K562 (cell line): ENCODE measurements around the gene EPB41L3. TPM values are rescaled to one million over a fixed set of nuclear protein-coding genes. Genes with fewer than 3 reads are reported as not detected.

Experiments
- ATAC-seq: fragments of 200-7000 bp; cut with Tn5 transposase; 3 replicates; pipeline ENCODE4 v1.9.1; 2020; ENCODE audit warnings: moderate library complexity
- BruUV-seq: library from RNA; stranded (reverse); fragments of 400-500 nt; replicated peaks from 2 replicates; lab custom pipeline; 2021; lab: Mats Ljungman, UMichigan
- CTCF ChIA-PET: fragments of 300-600 bp; formaldehyde crosslinking; extraction: SDS; loops from one replicate; lab custom pipeline; 2021; ENCODE audit warnings: low intra/inter-chr PET ratio; lab: Yijun Ruan, JAX
- POLR2A ChIA-PET: fragments of 300-600, 350-650 bp; sonication (Branson Sonifier 250); formaldehyde crosslinking; extraction: SDS; loops from one replicate; lab custom pipeline; 2021; ENCODE audit warnings: antibody characterized with exemption, inconsistent platforms; lab: Yijun Ruan, JAX
- DNase-seq, 4 experiments: peaks; one replicate each; pipeline versions ENCODE4 v3.0.0 to v3.0.0-alpha.2; 2011 to 2018; ENCODE audit warnings: low spot score in 3 of 4, mixed read lengths in 3 of 4; ENCODE audit errors: extremely low read depth in 1 of 4
- FAIRE-seq: peaks from 2 replicates; lab custom pipeline; 2011; peaks lifted over from hg19 to GRCh38; lab: Jason Lieb, UNC
- H2AFZ ChIP-seq: 2 replicates; pipeline ENCODE4 v1.6.0; 2011; ENCODE audit warnings: low read depth, low read length, control low read depth, inconsistent platforms
- H3K27ac ChIP-seq: fragments of 200-600 bp; 3 replicates; pipeline ENCODE4 v1.8.0; 2011; ENCODE audit warnings: low read depth, mild to moderate bottlenecking, control low read depth, inconsistent platforms, low read length, moderate library complexity, mixed read lengths; ENCODE audit errors: extremely low read depth
- H3K27me3 ChIP-seq, 2 experiments: fragments of 300-600 bp in 1 of 2; 2 replicates in 1 of 2; 3 replicates in 1 of 2; pipeline versions ENCODE4 v1.6.0 to v1.8.0; 2011; ENCODE audit warnings: inconsistent platforms in 2 of 2, low read length in 2 of 2, mild to moderate bottlenecking in 1 of 2, mixed read lengths in 1 of 2, moderate library complexity in 1 of 2; ENCODE audit not compliant: control insufficient read depth in 2 of 2, insufficient read depth in 2 of 2
- H3K36me3 ChIP-seq: fragments of 300-600 bp; 3 replicates; pipeline ENCODE4 v1.8.0; 2011; ENCODE audit warnings: mild to moderate bottlenecking, low read length, inconsistent platforms; ENCODE audit not compliant: control insufficient read depth, insufficient read depth
- H3K4me1 ChIP-seq, 2 experiments: fragments of 200-600 bp in 1 of 2; replicated peaks in 1 of 2; 2 replicates in 1 of 2; 3 replicates in 1 of 2; pipeline versions ENCODE4 v1.5.1 to v1.8.0; 2011; ENCODE audit warnings: inconsistent platforms in 2 of 2, low read length in 2 of 2, mild to moderate bottlenecking in 1 of 2, mixed read lengths in 1 of 2, moderate library complexity in 1 of 2; ENCODE audit not compliant: control insufficient read depth in 2 of 2, insufficient read depth in 2 of 2
- H3K4me2 ChIP-seq: 2 replicates; pipeline ENCODE4 v1.6.1; 2011; ENCODE audit warnings: low read length, control low read depth, inconsistent platforms, mixed read lengths; ENCODE audit not compliant: insufficient read depth
- H3K4me3 ChIP-seq: fragments of 200-600 bp; sonication (generic), shearing (Covaris generic); 2 replicates; pipeline ENCODE4 v1.5.1; 2016; ENCODE audit warnings: control low read depth, inconsistent platforms
- H3K79me2 ChIP-seq: fragments of 200-600 bp; 3 replicates; pipeline ENCODE4 v1.8.0; 2011; ENCODE audit warnings: low read length, inconsistent platforms; ENCODE audit not compliant: control insufficient read depth, insufficient read depth
- H3K9ac ChIP-seq, 2 experiments: 2 replicates each; pipeline versions ENCODE4 v1.6.0 to v1.6.1; 2011; ENCODE audit warnings: low read depth in 2 of 2, low read length in 2 of 2, control low read depth in 1 of 2, inconsistent platforms in 1 of 2, mild to moderate bottlenecking in 1 of 2, mixed read lengths in 1 of 2; ENCODE audit not compliant: insufficient read depth in 1 of 2
- H3K9me1 ChIP-seq: one replicate; pipeline ENCODE4 v1.6.0; 2011; ENCODE audit warnings: inconsistent platforms, mild to moderate bottlenecking, low read length, moderate library complexity; ENCODE audit not compliant: control insufficient read depth, insufficient read depth
- H3K9me3 ChIP-seq: replicated peaks from 2 replicates; pipeline ENCODE4 v1.5.1; 2011; ENCODE audit warnings: low read depth, low read length, inconsistent platforms; ENCODE audit not compliant: control insufficient read depth, insufficient read depth
- H4K20me1 ChIP-seq: replicated peaks from 2 replicates; pipeline ENCODE4 v1.6.1; 2011; ENCODE audit warnings: low read length, inconsistent platforms, mixed read lengths; ENCODE audit not compliant: control insufficient read depth, insufficient read depth
- DACH1 ChIP-seq: fragments of 450-650 bp; IDR thresholded peaks from 2 replicates; pipeline ENCODE4 v1.6.1; 2018; ENCODE audit not compliant: partially characterized antibody
- LCOR ChIP-seq: sonication (generic); formaldehyde crosslinking; IDR thresholded peaks from 2 replicates; pipeline ENCODE4 v1.8.0; 2022; ENCODE audit warnings: mild to moderate bottlenecking, missing genetic modification reagents
- MEF2D ChIP-seq: conservative IDR thresholded peaks from 2 replicates; pipeline ENCODE4 v1.6.1; 2016; ENCODE audit warnings: low read depth, missing genetic modification characterization, missing compliant biosample characterization
- MLX ChIP-seq, 2 experiments: fragments of 450-650 bp in 1 of 2; sonication (generic) in 1 of 2; formaldehyde crosslinking; conservative IDR thresholded peaks; 2 replicates each; pipeline versions ENCODE4 v1.4.0 to v1.8.1; 2020 to 2022; ENCODE audit warnings: mild to moderate bottlenecking in 1 of 2, missing genetic modification reagents in 1 of 2
- PKNOX1 ChIP-seq: fragments of 450-650 bp; IDR thresholded peaks from 2 replicates; pipeline ENCODE4 v1.6.1; 2016
- RB1 ChIP-seq: fragments of 450-650 bp; IDR thresholded peaks from 2 replicates; pipeline ENCODE4 v1.6.1; 2017; ENCODE audit warnings: low read depth, mild to moderate bottlenecking
- SMC3 ChIP-seq: conservative IDR thresholded peaks from 2 replicates; pipeline ENCODE4 v1.6.1; 2011; ENCODE audit warnings: low read depth, low read length, improper control_type of control experiment; ENCODE audit not compliant: insufficient read depth
- ZBTB40 ChIP-seq, 2 experiments: fragments of 450-650 bp in 1 of 2; sonication (generic) in 1 of 2; formaldehyde crosslinking in 1 of 2; IDR thresholded peaks; 2 replicates each; pipeline versions ENCODE4 v1.7.1 to v1.9.0; 2016 to 2022; ENCODE audit warnings: inconsistent platforms in 1 of 2, mild to moderate bottlenecking in 1 of 2, missing genetic modification reagents in 1 of 2
- ZNF253 ChIP-seq: fragments of 250-450 bp; sonication (Bioruptor Pico); conservative IDR thresholded peaks from 2 replicates; pipeline ENCODE4 v1.6.1; 2021; ENCODE audit warnings: mild to moderate bottlenecking
- WGBS: fragments of 100-300 bp; shearing (Covaris generic); methylation state at CpG from one replicate; pipeline ENCODE4 v1.1.6; 2016; ENCODE audit warnings: low coverage, mixed read lengths; ENCODE audit not compliant: insufficient coverage; ENCODE audit errors: missing lambda C conversion rate; 5-methylcytosine and 5-hydroxymethylcytosine counted together
- in situ Hi-C: fragments of 300-500 bp; cut with MboI; formaldehyde crosslinking; loops from 4 replicates; pipeline ENCODE4 v1.15.0; 2018; ENCODE audit warnings: inconsistent platforms, mixed read lengths
- intact Hi-C: fragments of 100-400 bp; cut with micrococcal nuclease; formaldehyde crosslinking; loops from 2 replicates; pipeline ENCODE4 v1.14.2; 2022
- polyA plus RNA-seq, 8 experiments: library from polyadenylated mRNA; depleted of rRNA in 4 of 8; stranded (reverse) in 5 of 8; unstranded in 3 of 8; fragments of >200 nt; fragmentation: Nextera tagmentation in 2 of 8; fragmentation: Illumina TruSeq in 1 of 8; extraction: Ambion mirVana in 2 of 8; extraction: Trizol in 1 of 8; gene quantifications; 2 replicates each; pipeline versions ENCODE4 v1.2.1 to v1.2.3, GENCODE V29; 2011 to 2014; ENCODE audit warnings: inconsistent platforms in 1 of 8, missing spikeins in 1 of 8
- total RNA-seq, 7 experiments: library from RNA; depleted of rRNA in 6 of 7; stranded (reverse); fragments of >200 nt in 6 of 7; fragmentation: Illumina TruSeq in 2 of 7; extraction: Trizol in 2 of 7; gene quantifications; 2 replicates each; pipeline versions ENCODE4 v1.2.1 to v1.2.3, GENCODE V29; 2011 to 2021; ENCODE audit warnings: low replicate concordance in 1 of 7

Gene EPB41L3
- total and polyA plus RNA-seq, 9 of the 15 experiments (the other 6 are each of a cell fraction or from before 2014, with no cell fraction given) = 0.44 to 0.49 TPM; not detected in 7

GRCh38 chr18:5391409-5391808 lies 152.4 kb downstream of the EPB41L3 start (continued):
- TF ChIP-seq PKNOX1 (no peak), DACH1 (no peak), SMC3 (no peak)

- DNase-seq (no peak), FAIRE-seq (no peak), ATAC-seq (no peak)
- H3K36me3 ChIP-seq = no peaks in the 10 kb centered on the region
- no peak overlapping the region for H3K4me2 ChIP-seq
- no peak overlapping the region for H3K9ac ChIP-seq
- H4K20me1 ChIP-seq = no peaks in the 10 kb centered on the region
- no TSS peak for BruUV-seq
- WGBS = 3% methylated on average over 2 of the region's 2 CpGs
- H3K4me3 ChIP-seq = no peak overlapping the region
- no peaks in the 10 kb centered on the region for H3K9me3 ChIP-seq
- no peak overlapping the region for H2AFZ ChIP-seq
- intact Hi-C loops = no loop called here
- ChIA-PET POLR2A (interaction anchor here (0.5 kb wide), 1 partner anchor 1194 kb away, joined by 3 read pairs; no protein-coding TSS in a partner anchor), CTCF (no interaction called here)
- H3K27me3 ChIP-seq = no peaks in the 10 kb centered on the region
- no peaks in the 10 kb centered on the region for H3K4me1 ChIP-seq
- H3K79me2 ChIP-seq = no peaks in the 10 kb centered on the region
- no peaks in the 10 kb centered on the region for H3K9me1 ChIP-seq
- no peak overlapping the region for H3K27ac ChIP-seq
- in situ Hi-C loops = no loop called here
- TF ChIP-seq MEF2D (tag) = no peak
- no peak for TF ChIP-seq LCOR (CRISPR knock-in tag)
- TF ChIP-seq ZNF253 (CRISPR knock-in tag) = no peak
- no peak for TF ChIP-seq RB1
- no peak for TF ChIP-seq ZBTB40 (IDR thresholded peaks at IDR 0.05)
- no peak for TF ChIP-seq ZBTB40 (CRISPR knock-in tag; IDR thresholded peaks at IDR 0.05)
- TF ChIP-seq MLX (CRISPR knock-in tag; conservative IDR thresholded peaks at IDR 0.05) = no peak
These were observed 154.4 kb downstream of the EPB41L3 start for GRCh38 chr18:5389356-5389755.
